GM23338 (cell line): ENCODE results near the gene PCNT. TPM values are rescaled to one million over a fixed set of nuclear protein-coding genes. Genes with fewer than 3 reads are reported as not detected.

Experiments used
- ATAC-seq: fragments of 200-7000 bp; cut with Tn5 transposase; 3 replicates; pipeline ENCODE4 v1.9.1; 2020
- DNase-seq: peaks from one replicate; pipeline ENCODE4 v3.0.0-alpha.2; 2015; ENCODE audit warnings: low spot score
- H2AFZ ChIP-seq: fragments of 200-600 bp; sonication (generic); 2 replicates; pipeline ENCODE4 v1.8.0; 2016; ENCODE audit warnings: antibody characterized with exemption, mild to moderate bottlenecking, moderate library complexity
- H3F3A ChIP-seq: fragments of 200-600 bp; sonication (generic); replicated peaks from 2 replicates; pipeline ENCODE4 v1.8.0; 2017; ENCODE audit warnings: antibody characterized with exemption, mixed run types, low read depth
- H3K27ac ChIP-seq: fragments of 200-600 bp; sonication (generic); 2 replicates; pipeline ENCODE4 v1.6.1; 2016; ENCODE audit warnings: low read depth
- H3K27me3 ChIP-seq: fragments of 200-600 bp; sonication (generic); 2 replicates; pipeline ENCODE4 v1.8.0; 2016; ENCODE audit warnings: mild to moderate bottlenecking, mixed run types, moderate library complexity; ENCODE audit not compliant: insufficient read depth
- H3K36me3 ChIP-seq: fragments of 200-600 bp; sonication (generic); 2 replicates; pipeline ENCODE4 v1.8.0; 2016; ENCODE audit warnings: mild to moderate bottlenecking; ENCODE audit not compliant: insufficient read depth
- H3K4me1 ChIP-seq: fragments of 200-600 bp; sonication (generic); 2 replicates; pipeline ENCODE4 v1.8.0; 2016; ENCODE audit warnings: mild to moderate bottlenecking, moderate library complexity; ENCODE audit not compliant: insufficient read depth
- H3K4me2 ChIP-seq: fragments of 200-600 bp; sonication (generic); 2 replicates; pipeline ENCODE4 v1.7.1; 2017; ENCODE audit warnings: mixed run types
- H3K4me3 ChIP-seq: fragments of 200-600 bp; sonication (generic); 2 replicates; pipeline ENCODE4 v1.6.1; 2016; ENCODE audit warnings: mixed run types
- H3K79me2 ChIP-seq: fragments of 200-600 bp; sonication (generic); replicated peaks from 2 replicates; pipeline ENCODE4 v1.8.0; 2017; ENCODE audit warnings: mild to moderate bottlenecking; ENCODE audit not compliant: insufficient read depth
- H3K9me2 ChIP-seq: fragments of 200-600 bp; sonication (generic); 2 replicates; pipeline ENCODE4 v1.8.0; 2017; ENCODE audit not compliant: insufficient read depth
- H4K20me1 ChIP-seq: fragments of 200-600 bp; sonication (generic); replicated peaks from 2 replicates; pipeline ENCODE4 v1.8.0; 2017; ENCODE audit warnings: mild to moderate bottlenecking; ENCODE audit not compliant: insufficient read depth
- H3K27ac Mint-ChIP-seq: 2 replicates; pipeline ENCODE4 v1.8.0; 2020; ENCODE audit warnings: inconsistent platforms, mild to moderate bottlenecking, moderate library complexity, mixed read lengths
- H3K27me3 Mint-ChIP-seq: 3 replicates; pipeline ENCODE4 v1.8.0; 2022; ENCODE audit warnings: low read depth, mild to moderate bottlenecking, moderate library complexity, mixed read lengths, inconsistent platforms; ENCODE audit not compliant: insufficient read depth, poor library complexity
- H3K36me3 Mint-ChIP-seq: 3 replicates; pipeline ENCODE4 v1.8.0; 2021; ENCODE audit warnings: low read depth, mild to moderate bottlenecking, inconsistent platforms, moderate library complexity, mixed read lengths
- H3K4me1 Mint-ChIP-seq: 3 replicates; pipeline ENCODE4 v1.8.0; 2020; ENCODE audit warnings: mild to moderate bottlenecking, inconsistent platforms, mixed read lengths
- H3K4me3 Mint-ChIP-seq: 3 replicates; pipeline ENCODE4 v1.8.0; 2021; ENCODE audit warnings: moderate library complexity, mild to moderate bottlenecking, inconsistent platforms, mixed read lengths
- H3K9me3 Mint-ChIP-seq: 3 replicates; pipeline ENCODE4 v1.8.0; 2020; ENCODE audit warnings: moderate library complexity, mild to moderate bottlenecking, inconsistent platforms, mixed read lengths
- CREB1 ChIP-seq: fragments of 250-450 bp; sonication (Bioruptor Pico); IDR thresholded peaks from 2 replicates; pipeline ENCODE4 v1.5.0; 2020; ENCODE audit warnings: low read depth, mild to moderate bottlenecking, moderate library complexity
- CTCF ChIP-seq, 2 experiments: fragments of 200-600 bp in 1 of 2; sonication (generic) in 1 of 2; conservative IDR thresholded peaks; 2 replicates each; pipeline versions ENCODE4 v1.5.1 to v1.6.1; 2016 to 2017; ENCODE audit warnings: antibody characterized with exemption in 2 of 2, low read depth in 2 of 2, mild to moderate bottlenecking in 2 of 2, moderate library complexity in 1 of 2
- EZH2 ChIP-seq: fragments of 200-600 bp; sonication (generic); IDR thresholded peaks from one replicate; pipeline ENCODE4 v1.8.0; 2017; ENCODE audit warnings: antibody characterized with exemption, mild to moderate bottlenecking, low read depth; ENCODE audit not compliant: unreplicated experiment
- EZH2phosphoT487 ChIP-seq: fragments of 200-600 bp; sonication (generic); IDR thresholded peaks from one replicate; pipeline ENCODE4 v1.8.1; 2018; ENCODE audit warnings: antibody characterized with exemption; ENCODE audit not compliant: unreplicated experiment
- JUNB ChIP-seq: IDR thresholded peaks from one replicate; pipeline ENCODE4 v1.6.1; 2016; ENCODE audit warnings: antibody characterized with exemption; ENCODE audit not compliant: unreplicated experiment
- NANOG ChIP-seq: IDR thresholded peaks from 2 replicates; pipeline ENCODE4 v1.6.1; 2016; ENCODE audit warnings: antibody characterized with exemption, borderline replicate concordance
- POLR2AphosphoS5 ChIP-seq: IDR thresholded peaks from 2 replicates; pipeline ENCODE4 v1.6.1; 2016; ENCODE audit warnings: antibody characterized with exemption, low read depth
- STAT1 ChIP-seq: IDR thresholded peaks from one replicate; pipeline ENCODE4 v1.6.1; 2016; ENCODE audit warnings: antibody characterized with exemption; ENCODE audit not compliant: unreplicated experiment
- ZNF331 ChIP-seq: fragments of 250-450 bp; sonication (Bioruptor Pico); IDR thresholded peaks from 2 replicates; pipeline ENCODE4 v1.5.0; 2020; ENCODE audit warnings: low read depth, mild to moderate bottlenecking, moderate library complexity
- polyA plus RNA-seq: library from polyadenylated mRNA; unstranded; fragments of >200 nt; fragmentation: Nextera tagmentation; extraction: Ambion mirVana; gene quantifications from 2 replicates; pipeline ENCODE4 v1.2.1, GENCODE V29; 2016
- total RNA-seq: library from RNA; depleted of rRNA; stranded (reverse); fragments of >200 nt; shearing (Covaris generic); gene quantifications from 2 replicates; pipeline ENCODE4 v1.2.3, GENCODE V29; 2014
- TF ChIP-seq, protein P1 (sequence below): IDR thresholded peaks from 2 replicates; pipeline ENCODE4 v1.6.1; 2016; ENCODE audit warnings: antibody characterized with exemption
- TF ChIP-seq, protein P2 (sequence below): IDR thresholded peaks from one replicate; pipeline ENCODE4 v1.6.1; 2018; ENCODE audit warnings: antibody characterized with exemption; ENCODE audit not compliant: unreplicated experiment
- TF ChIP-seq, protein P3 (sequence below): fragments of 250-450 bp; sonication (Bioruptor Pico); IDR thresholded peaks from 2 replicates; pipeline ENCODE4 v1.5.0; 2020; ENCODE audit warnings: mild to moderate bottlenecking, moderate library complexity

The PCNT gene
- total and polyA plus RNA-seq, 2 experiments from 2014 or later, result 39.6 to 46.1 TPM

DNA sequence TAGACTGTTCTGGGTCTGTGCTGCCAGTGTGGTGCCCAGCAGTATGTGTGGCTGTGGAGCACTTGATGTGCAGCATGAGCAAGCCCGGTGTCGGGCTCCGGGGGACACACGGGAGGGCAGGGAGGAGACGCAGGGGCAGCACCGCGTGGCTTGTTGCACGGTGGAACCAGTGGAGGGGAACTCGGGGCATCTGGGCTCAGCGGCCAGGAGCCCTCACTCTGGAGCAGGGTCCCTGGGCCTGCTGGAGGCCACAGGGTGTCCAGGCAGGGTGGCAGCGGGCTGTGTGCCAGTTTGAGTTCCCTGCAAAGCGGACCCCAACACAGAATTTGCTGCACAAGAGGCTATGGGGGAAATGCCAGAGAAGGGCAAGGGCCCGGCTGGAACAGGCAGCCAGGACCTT is 30.6 kb downstream of the PCNT start:
- TF ChIP-seq JUNB (no peak), EZH2 (no peak), ZNF331 (no peak), STAT1 (no peak), POLR2AphosphoS5 (no peak), CTCF (conservative IDR thresholded peaks at IDR 0.05; ENCODE audit: low read depth in 2 of 2) (no peak), NANOG (no peak), EZH2phosphoT487 (no peak), CREB1 (no peak)
- TF ChIP-seq, protein P1, sequence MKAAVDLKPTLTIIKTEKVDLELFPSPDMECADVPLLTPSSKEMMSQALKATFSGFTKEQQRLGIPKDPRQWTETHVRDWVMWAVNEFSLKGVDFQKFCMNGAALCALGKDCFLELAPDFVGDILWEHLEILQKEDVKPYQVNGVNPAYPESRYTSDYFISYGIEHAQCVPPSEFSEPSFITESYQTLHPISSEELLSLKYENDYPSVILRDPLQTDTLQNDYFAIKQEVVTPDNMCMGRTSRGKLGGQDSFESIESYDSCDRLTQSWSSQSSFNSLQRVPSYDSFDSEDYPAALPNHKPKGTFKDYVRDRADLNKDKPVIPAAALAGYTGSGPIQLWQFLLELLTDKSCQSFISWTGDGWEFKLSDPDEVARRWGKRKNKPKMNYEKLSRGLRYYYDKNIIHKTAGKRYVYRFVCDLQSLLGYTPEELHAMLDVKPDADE, result no peak
- TF ChIP-seq, protein P2, sequence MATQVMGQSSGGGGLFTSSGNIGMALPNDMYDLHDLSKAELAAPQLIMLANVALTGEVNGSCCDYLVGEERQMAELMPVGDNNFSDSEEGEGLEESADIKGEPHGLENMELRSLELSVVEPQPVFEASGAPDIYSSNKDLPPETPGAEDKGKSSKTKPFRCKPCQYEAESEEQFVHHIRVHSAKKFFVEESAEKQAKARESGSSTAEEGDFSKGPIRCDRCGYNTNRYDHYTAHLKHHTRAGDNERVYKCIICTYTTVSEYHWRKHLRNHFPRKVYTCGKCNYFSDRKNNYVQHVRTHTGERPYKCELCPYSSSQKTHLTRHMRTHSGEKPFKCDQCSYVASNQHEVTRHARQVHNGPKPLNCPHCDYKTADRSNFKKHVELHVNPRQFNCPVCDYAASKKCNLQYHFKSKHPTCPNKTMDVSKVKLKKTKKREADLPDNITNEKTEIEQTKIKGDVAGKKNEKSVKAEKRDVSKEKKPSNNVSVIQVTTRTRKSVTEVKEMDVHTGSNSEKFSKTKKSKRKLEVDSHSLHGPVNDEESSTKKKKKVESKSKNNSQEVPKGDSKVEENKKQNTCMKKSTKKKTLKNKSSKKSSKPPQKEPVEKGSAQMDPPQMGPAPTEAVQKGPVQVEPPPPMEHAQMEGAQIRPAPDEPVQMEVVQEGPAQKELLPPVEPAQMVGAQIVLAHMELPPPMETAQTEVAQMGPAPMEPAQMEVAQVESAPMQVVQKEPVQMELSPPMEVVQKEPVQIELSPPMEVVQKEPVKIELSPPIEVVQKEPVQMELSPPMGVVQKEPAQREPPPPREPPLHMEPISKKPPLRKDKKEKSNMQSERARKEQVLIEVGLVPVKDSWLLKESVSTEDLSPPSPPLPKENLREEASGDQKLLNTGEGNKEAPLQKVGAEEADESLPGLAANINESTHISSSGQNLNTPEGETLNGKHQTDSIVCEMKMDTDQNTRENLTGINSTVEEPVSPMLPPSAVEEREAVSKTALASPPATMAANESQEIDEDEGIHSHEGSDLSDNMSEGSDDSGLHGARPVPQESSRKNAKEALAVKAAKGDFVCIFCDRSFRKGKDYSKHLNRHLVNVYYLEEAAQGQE, result no peak
- TF ChIP-seq, protein P3, sequence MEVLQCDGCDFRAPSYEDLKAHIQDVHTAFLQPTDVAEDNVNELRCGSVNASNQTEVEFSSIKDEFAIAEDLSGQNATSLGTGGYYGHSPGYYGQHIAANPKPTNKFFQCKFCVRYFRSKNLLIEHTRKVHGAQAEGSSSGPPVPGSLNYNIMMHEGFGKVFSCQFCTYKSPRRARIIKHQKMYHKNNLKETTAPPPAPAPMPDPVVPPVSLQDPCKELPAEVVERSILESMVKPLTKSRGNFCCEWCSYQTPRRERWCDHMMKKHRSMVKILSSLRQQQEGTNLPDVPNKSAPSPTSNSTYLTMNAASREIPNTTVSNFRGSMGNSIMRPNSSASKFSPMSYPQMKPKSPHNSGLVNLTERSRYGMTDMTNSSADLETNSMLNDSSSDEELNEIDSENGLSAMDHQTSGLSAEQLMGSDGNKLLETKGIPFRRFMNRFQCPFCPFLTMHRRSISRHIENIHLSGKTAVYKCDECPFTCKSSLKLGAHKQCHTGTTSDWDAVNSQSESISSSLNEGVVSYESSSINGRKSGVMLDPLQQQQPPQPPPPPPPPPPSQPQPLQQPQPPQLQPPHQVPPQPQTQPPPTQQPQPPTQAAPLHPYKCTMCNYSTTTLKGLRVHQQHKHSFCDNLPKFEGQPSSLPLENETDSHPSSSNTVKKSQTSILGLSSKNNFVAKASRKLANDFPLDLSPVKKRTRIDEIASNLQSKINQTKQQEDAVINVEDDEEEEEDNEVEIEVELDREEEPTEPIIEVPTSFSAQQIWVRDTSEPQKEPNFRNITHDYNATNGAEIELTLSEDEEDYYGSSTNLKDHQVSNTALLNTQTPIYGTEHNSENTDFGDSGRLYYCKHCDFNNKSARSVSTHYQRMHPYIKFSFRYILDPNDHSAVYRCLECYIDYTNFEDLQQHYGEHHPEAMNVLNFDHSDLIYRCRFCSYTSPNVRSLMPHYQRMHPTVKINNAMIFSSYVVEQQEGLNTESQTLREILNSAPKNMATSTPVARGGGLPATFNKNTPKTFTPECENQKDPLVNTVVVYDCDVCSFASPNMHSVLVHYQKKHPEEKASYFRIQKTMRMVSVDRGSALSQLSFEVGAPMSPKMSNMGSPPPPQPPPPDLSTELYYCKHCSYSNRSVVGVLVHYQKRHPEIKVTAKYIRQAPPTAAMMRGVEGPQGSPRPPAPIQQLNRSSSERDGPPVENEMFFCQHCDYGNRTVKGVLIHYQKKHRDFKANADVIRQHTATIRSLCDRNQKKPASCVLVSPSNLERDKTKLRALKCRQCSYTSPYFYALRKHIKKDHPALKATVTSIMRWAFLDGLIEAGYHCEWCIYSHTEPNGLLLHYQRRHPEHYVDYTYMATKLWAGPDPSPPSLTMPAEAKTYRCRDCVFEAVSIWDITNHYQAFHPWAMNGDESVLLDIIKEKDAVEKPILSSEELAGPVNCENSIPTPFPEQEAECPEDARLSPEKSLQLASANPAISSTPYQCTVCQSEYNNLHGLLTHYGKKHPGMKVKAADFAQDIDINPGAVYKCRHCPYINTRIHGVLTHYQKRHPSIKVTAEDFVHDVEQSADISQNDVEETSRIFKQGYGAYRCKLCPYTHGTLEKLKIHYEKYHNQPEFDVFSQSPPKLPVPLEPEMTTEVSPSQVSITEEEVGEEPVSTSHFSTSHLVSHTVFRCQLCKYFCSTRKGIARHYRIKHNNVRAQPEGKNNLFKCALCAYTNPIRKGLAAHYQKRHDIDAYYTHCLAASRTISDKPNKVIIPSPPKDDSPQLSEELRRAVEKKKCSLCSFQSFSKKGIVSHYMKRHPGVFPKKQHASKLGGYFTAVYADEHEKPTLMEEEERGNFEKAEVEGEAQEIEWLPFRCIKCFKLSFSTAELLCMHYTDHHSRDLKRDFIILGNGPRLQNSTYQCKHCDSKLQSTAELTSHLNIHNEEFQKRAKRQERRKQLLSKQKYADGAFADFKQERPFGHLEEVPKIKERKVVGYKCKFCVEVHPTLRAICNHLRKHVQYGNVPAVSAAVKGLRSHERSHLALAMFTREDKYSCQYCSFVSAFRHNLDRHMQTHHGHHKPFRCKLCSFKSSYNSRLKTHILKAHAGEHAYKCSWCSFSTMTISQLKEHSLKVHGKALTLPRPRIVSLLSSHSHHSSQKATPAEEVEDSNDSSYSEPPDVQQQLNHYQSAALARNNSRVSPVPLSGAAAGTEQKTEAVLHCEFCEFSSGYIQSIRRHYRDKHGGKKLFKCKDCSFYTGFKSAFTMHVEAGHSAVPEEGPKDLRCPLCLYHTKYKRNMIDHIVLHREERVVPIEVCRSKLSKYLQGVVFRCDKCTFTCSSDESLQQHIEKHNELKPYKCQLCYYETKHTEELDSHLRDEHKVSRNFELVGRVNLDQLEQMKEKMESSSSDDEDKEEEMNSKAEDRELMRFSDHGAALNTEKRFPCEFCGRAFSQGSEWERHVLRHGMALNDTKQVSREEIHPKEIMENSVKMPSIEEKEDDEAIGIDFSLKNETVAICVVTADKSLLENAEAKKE, result no peak
- Mint-ChIP-seq H3K36me3 (peaks cover 61% of the 10 kb centered on the region), H3K27me3 (peaks cover 12% of the 10 kb centered on the region), H3K9me3 (no peaks in the 10 kb centered on the region), H3K27ac (no peak overlapping the region), H3K4me3 (no peak overlapping the region), H3K4me1 (no peaks in the 10 kb centered on the region)
- ATAC-seq (no peak), DNase-seq (no peak)
- H4K20me1 ChIP-seq, result no peaks in the 10 kb centered on the region; the same call in 1 of the 2 replicates
- H3K27me3 ChIP-seq, result no peaks in the 10 kb centered on the region
- no peaks in the 10 kb centered on the region for H3K9me2 ChIP-seq
- H3K4me2 ChIP-seq, result no peak overlapping the region
- peaks cover 22% of the 10 kb centered on the region for H3K36me3 ChIP-seq
- no peak overlapping the region for H2AFZ ChIP-seq
- no peaks in the 10 kb centered on the region for H3F3A ChIP-seq
- no peak overlapping the region for H3K27ac ChIP-seq
- H3K79me2 ChIP-seq, result no peaks in the 10 kb centered on the region
- H3K4me1 ChIP-seq, result no peaks in the 10 kb centered on the region
- no peak overlapping the region for H3K4me3 ChIP-seq
